GM21360 (cell line): ENCODE results near the gene NT5DC1.

Experiments used
- ATAC-seq: cut with Tn5 transposase; IDR thresholded peaks from one replicate; pipeline ENCODE4 v1.9.1; 2021; ENCODE audit warnings: mild to moderate bottlenecking, moderate library complexity; ENCODE audit not compliant: unreplicated experiment

NT5DC1 gene

GRCh38 chr6:116136373-116136772 lies 35.7 kb downstream of the NT5DC1 start:
- no peak for ATAC-seq

GRCh38 chr6:116136933-116137340 lies 36.3 kb downstream of the NT5DC1 start:
- ATAC-seq, result no peak

GRCh38 chr6:116139917-116140316 lies 39.3 kb downstream of the NT5DC1 start:
- ATAC-seq, result no peak

DNA sequence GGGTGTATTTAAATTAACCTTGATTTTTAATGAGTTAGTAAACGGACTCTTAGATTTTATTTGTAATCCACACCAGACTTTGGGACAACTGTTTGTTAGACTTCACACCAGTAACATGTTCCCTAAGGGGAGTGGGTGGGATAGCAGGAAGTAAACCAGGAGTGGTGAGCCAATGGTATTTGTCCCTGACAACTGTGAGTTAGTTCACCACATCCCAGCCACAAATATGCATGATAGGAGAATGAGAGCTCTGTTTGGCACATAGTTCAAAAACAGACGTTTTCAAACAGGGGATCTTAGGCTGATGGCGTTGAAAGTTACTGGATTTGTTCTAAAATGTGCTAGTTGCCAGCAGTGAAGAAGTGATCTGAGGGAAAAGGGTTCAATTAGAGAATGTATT lies 44.0 kb downstream of the NT5DC1 start:
- ATAC-seq, result no peak

- ATAC-seq, result no peak
Measured at GRCh38 chr6:116145803-116146675, 45.4 kb downstream of the NT5DC1 start.

DNA sequence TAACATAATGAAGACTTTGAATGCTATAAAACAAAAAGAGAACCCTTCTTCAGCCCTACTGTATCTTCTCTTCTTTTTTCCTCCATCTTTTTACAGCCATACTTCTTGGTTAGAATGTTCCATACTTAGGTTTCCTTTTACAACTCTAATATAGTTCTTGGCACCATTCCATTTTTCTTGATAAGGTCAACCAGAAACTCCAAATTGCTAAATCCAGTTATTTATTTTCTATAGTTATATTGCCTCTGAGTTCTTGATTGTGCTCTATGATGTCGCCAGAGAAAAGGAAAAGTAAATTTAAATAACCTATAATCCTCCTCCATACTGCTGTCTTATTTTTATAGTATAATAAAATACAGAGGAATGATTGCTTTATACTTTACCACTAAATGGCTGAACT lies 52.0 kb downstream of the NT5DC1 start:
- ATAC-seq, result no peak

DNA sequence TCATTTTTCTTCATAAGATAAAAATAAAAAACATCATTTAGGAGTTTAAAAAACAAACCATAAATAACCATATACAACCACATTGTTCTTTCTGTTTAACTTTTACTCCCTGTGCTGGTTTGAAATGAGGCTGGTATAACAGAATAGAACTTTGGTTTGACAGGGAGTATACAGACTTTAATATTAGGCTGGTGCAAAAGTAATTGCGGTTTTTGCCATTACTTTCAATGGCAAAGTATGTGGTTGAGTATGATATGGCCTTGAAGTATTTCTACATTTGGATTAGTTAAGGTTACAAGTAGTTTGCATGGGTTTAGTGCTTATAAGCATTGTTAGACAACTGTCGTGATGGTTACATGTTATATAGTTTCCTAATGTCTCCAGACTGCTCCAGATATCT lies 54.2 kb downstream of the NT5DC1 start:
- no peak for ATAC-seq

DNA sequence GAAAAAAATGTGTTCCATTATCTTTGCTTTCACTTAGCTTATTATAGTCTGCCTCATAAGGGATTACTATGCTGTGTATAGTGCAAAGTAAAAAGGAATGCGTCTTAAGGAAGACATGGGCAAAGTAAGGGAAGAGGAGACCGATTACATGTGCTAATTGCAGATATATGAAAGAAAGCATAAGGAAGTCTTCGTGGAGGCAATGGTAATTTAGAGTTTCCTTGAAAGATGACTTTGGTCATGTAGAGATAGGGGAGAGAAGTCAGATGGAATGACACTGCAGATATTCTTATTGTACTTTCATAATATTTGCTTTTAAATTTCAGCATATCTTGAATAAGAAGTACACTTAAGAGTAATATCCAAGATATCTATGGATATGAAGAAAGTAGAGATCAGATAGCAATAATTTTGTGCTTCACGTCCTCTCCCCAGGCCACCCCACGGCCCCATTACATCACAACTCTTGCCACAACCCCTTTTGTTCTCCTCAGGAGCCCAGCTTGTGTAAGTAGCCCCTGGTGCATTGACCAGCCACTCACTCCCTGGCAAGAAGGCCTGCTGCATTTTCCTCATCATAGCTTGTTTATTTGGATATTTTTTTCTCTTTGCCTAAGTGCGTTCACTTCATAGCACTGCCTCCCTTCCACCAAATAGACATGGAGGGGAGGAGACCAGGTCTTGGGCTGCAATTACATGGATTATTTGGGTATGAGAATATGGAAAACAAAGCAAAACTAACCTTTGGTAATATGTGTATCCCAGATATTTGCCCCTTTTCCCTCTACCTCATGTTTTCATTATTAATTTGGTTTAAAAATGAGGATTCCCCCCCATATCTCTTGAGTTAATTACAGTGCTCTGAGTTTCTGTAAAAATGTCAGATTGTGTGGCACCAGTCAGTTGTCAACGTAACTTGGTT lies 56.0 kb downstream of the NT5DC1 start:
- no peak for ATAC-seq

- no peak for ATAC-seq
Measured at GRCh38 chr6:116157391-116157790, 56.7 kb downstream of the NT5DC1 start.

- ATAC-seq, result no peak
Measured at GRCh38 chr6:116158641-116159040, 58.0 kb downstream of the NT5DC1 start.

DNA sequence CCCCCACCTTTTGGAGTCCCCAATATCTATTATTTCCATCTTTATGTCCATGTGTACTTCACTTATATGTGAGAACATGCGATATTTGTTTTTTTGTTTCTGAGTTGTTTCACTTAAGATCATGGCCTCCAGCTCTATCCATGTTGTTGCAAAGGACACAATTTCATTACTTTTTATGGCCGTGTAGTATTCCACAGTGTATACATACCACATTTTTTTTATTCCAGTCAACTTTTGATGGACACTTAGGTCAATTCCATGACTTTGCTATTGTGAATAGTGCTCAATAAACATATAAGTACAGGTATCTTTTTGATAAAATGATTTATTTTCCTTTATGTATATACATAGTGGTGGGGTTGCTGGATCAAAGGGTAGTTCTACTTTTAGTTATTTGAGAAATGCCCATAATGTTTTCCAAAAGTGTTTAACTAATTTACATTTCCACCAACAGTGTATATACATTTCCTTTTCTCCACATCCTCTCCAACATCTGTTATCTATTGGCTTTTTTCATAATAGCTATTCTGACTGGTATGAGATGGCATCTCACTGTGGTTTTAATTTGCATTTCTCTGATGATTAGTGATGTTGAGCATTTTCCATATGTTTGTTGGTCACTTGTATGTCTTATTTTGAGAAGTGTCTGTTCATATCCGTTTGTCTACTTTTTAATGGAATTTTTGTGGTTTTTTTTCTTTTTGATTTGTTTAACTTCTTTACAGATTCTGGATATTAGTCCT lies 59.3 kb downstream of the NT5DC1 start:
- no peak for ATAC-seq

GRCh38 chr6:116165596-116165995 lies 64.9 kb downstream of the NT5DC1 start:
- peak; percentile 74 for ATAC-seq

DNA sequence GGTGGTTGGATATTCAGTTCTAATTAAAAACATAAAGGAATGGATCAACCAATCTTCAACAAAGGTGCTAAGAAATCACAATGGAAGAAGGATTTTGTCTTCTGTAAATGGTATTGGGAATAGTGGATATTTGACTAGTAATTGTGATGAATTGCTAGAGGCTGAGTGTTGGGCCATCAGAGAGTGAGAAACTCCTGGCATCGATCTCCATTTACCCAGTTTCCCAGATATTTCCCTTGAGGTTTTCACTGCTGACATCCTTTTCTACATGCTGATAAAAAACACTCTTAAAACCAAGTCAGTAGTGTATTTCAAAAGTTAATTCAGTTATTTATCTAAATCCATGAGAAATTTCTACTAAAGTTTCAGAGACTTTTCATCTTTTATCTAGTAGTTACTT lies 65.7 kb downstream of the NT5DC1 start:
- no peak for ATAC-seq

GRCh38 chr6:116168148-116168547 lies 67.5 kb downstream of the NT5DC1 start:
- ATAC-seq, result no peak

- ATAC-seq, result no peak
Measured at GRCh38 chr6:116169880-116170279, 69.2 kb downstream of the NT5DC1 start.

DNA sequence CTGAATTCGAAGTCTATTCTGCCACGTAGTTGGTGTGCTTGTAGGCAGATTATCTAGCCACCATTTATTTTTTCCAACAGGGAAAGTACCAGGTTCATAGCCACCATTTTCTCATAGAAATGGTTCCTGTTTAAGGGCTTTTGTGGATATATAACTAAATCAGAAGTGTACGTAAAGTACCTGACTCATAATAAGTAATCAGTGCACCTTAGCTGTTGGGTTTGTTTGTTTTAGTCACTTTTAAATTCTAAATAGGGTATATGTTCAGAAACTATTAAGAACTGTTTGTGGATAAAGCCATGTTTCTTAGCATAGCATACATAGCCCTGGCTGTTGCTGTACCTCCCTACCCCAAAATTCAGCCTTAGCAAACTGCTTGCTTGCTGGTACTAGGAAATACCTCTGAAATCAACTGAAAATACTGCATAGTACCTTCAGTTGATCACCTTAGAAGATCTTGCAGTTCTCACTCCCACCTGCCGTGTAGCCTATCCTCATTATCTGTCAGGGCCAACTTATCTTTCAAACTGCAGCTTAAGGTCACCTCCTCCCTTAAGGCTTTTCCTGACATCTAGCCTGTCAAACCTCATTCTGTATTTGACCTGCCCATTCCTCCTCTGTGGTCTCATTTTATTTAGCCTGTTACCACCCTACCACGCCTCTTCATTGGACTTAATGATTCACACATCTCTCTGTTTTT lies 69.9 kb downstream of the NT5DC1 start:
- no peak for ATAC-seq

GRCh38 chr6:116173928-116174327 lies 73.3 kb downstream of the NT5DC1 start:
- ATAC-seq, result no peak

DNA sequence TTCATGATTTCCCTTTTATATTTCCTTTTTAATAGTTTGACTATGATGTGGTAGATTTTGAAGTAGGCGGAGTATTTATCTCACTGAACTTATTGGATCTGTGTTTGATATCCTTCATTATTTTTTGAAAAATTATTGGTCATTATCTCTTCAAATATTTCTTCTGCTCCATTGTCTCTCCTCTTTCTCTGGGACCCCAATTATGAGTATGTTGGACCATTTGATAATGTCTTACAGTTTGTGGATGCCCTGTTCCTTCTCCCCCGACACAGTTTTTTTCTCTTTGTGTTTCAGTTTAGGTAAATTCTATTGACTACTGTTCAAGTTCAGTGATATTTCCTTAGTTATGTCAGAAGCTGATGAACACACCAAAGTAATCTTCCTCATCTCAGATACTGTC lies 74.7 kb downstream of the NT5DC1 start:
- ATAC-seq, result no peak

DNA sequence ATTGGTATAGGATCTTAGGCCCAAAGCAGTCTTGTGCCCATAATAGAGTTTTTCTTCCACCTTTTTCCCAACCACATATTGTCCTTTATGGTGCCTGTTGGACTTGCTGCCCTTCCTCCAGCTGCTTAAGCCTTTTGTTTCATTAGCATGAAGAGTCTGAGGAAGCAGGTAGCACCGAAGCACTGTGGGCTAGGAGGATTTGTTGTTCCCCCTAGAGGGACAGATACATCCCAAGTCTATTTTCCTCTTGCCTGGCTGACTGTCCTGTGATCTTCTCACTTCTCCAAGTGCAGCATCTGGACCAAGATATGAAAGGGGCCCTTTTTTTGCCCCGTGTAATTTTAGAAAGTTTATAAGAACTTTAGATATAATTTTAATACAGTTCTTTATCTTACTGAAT lies 75.9 kb downstream of the NT5DC1 start:
- ATAC-seq, result no peak

DNA sequence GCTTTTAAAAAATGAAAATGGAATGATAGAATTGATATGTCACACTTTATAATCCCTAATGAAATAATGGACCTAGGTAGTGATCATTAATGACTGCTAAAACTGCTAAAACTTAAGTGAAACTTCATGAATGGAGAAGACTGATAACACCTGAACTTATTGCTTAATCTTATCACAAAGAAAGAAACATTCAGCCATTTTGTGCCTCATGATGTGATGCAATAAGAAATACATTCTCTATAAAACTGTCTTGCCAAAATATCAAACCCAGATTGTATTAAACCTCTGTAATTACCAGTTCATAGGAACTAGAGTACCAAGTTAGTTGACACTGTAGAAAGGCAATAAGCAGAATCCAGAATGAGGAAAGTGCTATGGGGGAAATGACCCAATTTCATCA lies 79.7 kb downstream of the NT5DC1 start:
- no peak for ATAC-seq

DNA sequence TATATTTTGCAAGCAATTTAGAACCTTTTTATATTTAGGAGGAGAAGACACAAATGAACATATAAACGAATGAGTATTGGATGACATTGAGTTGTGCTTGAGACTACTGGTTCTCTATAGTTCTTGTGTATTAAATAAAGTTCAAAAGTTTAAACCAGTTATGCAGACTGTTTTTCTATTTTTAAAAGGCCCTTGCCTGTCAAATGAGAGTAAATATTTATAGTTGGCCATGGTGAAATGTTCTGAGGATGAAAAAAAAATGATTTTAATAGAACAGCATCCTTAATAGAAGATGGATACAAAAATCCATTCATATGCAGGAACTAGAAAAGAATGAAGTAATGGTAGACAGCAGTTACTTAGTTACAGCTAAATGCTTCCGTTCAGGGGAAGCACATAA lies 88.8 kb downstream of the NT5DC1 start:
- ATAC-seq, result no peak
